Stimulated activated naive CD8-positive, alpha-beta T cell treated with anti-CD3 and anti-CD28 coated beads, Interleukin-15, Interleukin-2, amounts not matched to agents 100 ng/mL and 50 ng/mL, for 24 hours (primary cell): ENCODE results near the gene NUP50.
A peak's percentile ranks its signal among the peaks of the same experiment; 100 is the strongest.

Source experiments
- H3K27ac Mint-ChIP-seq: one replicate; pipeline ENCODE4 v1.8.0; 2021; ENCODE audit warnings: mild to moderate bottlenecking, mixed read lengths
- H3K27me3 Mint-ChIP-seq: one replicate; pipeline ENCODE4 v1.8.0; 2021; ENCODE audit warnings: mixed read lengths
- H3K36me3 Mint-ChIP-seq: one replicate; pipeline ENCODE4 v1.8.0; 2021; ENCODE audit warnings: low read depth, mixed read lengths
- H3K4me1 Mint-ChIP-seq: one replicate; pipeline ENCODE4 v1.8.0; 2021; ENCODE audit warnings: low read depth, mixed read lengths
- H3K4me3 Mint-ChIP-seq: one replicate; pipeline ENCODE4 v1.8.0; 2021; ENCODE audit warnings: mild to moderate bottlenecking, mixed read lengths
- H3K9me3 Mint-ChIP-seq: one replicate; pipeline ENCODE4 v1.8.0; 2021; ENCODE audit warnings: mixed read lengths

The NUP50 gene

GRCh38 chr22:45218976-45219375, 55.3 kb downstream of the NUP50 start:
- H3K36me3 Mint-ChIP-seq: no peaks in the 10 kb centered on the region
- H3K27ac Mint-ChIP-seq: peak overlapping the region; percentile 75
- peaks cover 34% of the 10 kb centered on the region for H3K4me1 Mint-ChIP-seq
- no peak overlapping the region for H3K4me3 Mint-ChIP-seq
- H3K27me3 Mint-ChIP-seq: no peaks in the 10 kb centered on the region
- H3K9me3 Mint-ChIP-seq: no peaks in the 10 kb centered on the region

GRCh38 chr22:45221201-45221600, 57.5 kb downstream of the NUP50 start:
- H3K27ac Mint-ChIP-seq: no peak overlapping the region
- no peaks in the 10 kb centered on the region for H3K9me3 Mint-ChIP-seq
- no peaks in the 10 kb centered on the region for H3K36me3 Mint-ChIP-seq
- H3K27me3 Mint-ChIP-seq: no peaks in the 10 kb centered on the region
- peaks cover 34% of the 10 kb centered on the region for H3K4me1 Mint-ChIP-seq
- H3K4me3 Mint-ChIP-seq: no peak overlapping the region

GRCh38 chr22:45223304-45224117, 59.8 kb downstream of the NUP50 start:
- H3K4me3 Mint-ChIP-seq: no peak overlapping the region
- H3K36me3 Mint-ChIP-seq: no peaks in the 10 kb centered on the region
- peaks cover 53% of the 10 kb centered on the region for H3K4me1 Mint-ChIP-seq
- no peaks in the 10 kb centered on the region for H3K9me3 Mint-ChIP-seq
- H3K27me3 Mint-ChIP-seq: no peaks in the 10 kb centered on the region
- no peak overlapping the region for H3K27ac Mint-ChIP-seq

GRCh38 chr22:45224331-45224730, 60.6 kb downstream of the NUP50 start:
- H3K9me3 Mint-ChIP-seq: no peaks in the 10 kb centered on the region

GRCh38 chr22:45224988-45225731, 61.4 kb downstream of the NUP50 start:
- Mint-ChIP-seq H3K4me3 (no peak overlapping the region), H3K9me3 (no peaks in the 10 kb centered on the region), H3K27me3 (no peaks in the 10 kb centered on the region), H3K27ac (no peak overlapping the region), H3K4me1 (peaks cover 40% of the 10 kb centered on the region), H3K36me3 (no peaks in the 10 kb centered on the region)

More at GRCh38 chr22:45224331-45224730, 60.6 kb downstream of the NUP50 start:
- peaks cover 45% of the 10 kb centered on the region for H3K4me1 Mint-ChIP-seq
- no peak overlapping the region for H3K4me3 Mint-ChIP-seq
- no peaks in the 10 kb centered on the region for H3K27me3 Mint-ChIP-seq
- H3K27ac Mint-ChIP-seq: no peak overlapping the region
- no peaks in the 10 kb centered on the region for H3K36me3 Mint-ChIP-seq

DNA sequence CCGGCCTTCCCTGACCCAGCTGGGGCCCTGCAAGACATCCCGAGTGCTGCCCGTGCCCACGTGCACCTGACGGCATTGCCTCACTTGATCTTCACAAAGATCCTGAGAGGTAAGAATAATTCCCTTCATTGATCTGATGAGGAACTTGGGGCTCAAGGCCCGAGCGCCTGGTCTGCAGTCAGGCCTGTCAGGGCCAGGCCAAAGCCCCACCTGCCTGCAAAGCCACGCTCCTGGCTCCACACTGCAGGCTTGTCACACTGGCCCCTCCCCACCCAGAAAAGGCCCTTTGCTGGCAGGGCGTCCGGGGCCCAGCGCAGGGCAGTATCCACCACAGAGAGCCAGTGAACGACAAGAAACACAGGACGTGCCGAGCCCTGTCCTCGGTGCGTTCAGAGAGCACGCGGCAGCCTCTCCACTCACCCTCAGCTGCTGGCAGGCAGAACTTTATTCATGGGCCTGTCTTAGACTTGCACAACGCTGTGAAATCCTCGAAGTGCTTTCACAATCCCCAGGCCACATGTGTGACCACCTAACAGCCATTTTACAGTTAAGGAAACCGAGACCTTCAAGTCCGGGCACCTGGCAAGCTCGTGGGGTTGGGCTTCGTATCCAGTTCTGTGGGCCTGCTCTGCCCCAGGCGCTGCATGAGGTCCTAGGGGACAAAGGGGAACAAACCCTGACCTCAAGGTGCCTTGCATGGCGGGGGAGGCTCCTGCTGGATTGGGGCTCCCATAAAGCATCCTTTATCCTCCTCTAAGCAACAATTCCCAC, 62.2 kb downstream of the NUP50 start:
- Mint-ChIP-seq H3K9me3 (no peaks in the 10 kb centered on the region), H3K27ac (peak overlapping the region; percentile 67), H3K36me3 (no peaks in the 10 kb centered on the region), H3K4me3 (no peak overlapping the region), H3K4me1 (peaks cover 38% of the 10 kb centered on the region), H3K27me3 (no peaks in the 10 kb centered on the region)

DNA sequence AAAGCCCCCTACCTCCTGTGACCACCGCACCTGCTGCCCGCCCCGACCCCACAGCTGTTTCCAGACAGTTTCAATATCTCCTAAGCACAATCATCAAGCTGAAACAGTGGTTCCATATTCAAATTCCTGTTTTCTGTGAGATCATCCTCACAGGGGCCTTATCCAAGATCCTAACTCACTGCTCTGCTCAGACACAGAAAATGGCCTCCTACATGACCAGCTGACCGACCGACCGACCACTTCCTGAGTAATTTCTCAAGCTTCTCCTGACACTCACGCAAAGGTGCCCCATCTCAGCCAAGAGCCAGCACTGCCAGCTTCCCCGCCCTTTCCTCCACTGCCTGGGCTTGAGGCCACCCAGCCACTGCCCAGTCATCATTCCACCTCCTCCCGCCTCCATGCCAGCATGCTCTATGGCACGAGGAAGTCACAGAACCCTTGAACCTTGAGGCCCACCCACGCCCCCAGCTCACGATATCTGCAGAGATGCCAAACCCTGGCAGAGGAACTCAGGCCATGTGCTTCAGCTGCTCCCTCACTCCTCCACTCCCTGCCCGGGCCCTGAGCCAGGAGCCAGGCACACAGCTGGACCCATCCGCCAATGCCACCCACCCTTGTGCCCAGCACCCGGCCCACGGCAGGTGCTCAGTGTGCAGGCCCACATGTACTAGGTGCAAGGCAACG, 62.9 kb downstream of the NUP50 start:
- Mint-ChIP-seq H3K4me3 (no peak overlapping the region), H3K27me3 (no peaks in the 10 kb centered on the region), H3K36me3 (no peaks in the 10 kb centered on the region), H3K9me3 (no peaks in the 10 kb centered on the region), H3K4me1 (peaks cover 35% of the 10 kb centered on the region), H3K27ac (peak overlapping the region; percentile 67)

DNA sequence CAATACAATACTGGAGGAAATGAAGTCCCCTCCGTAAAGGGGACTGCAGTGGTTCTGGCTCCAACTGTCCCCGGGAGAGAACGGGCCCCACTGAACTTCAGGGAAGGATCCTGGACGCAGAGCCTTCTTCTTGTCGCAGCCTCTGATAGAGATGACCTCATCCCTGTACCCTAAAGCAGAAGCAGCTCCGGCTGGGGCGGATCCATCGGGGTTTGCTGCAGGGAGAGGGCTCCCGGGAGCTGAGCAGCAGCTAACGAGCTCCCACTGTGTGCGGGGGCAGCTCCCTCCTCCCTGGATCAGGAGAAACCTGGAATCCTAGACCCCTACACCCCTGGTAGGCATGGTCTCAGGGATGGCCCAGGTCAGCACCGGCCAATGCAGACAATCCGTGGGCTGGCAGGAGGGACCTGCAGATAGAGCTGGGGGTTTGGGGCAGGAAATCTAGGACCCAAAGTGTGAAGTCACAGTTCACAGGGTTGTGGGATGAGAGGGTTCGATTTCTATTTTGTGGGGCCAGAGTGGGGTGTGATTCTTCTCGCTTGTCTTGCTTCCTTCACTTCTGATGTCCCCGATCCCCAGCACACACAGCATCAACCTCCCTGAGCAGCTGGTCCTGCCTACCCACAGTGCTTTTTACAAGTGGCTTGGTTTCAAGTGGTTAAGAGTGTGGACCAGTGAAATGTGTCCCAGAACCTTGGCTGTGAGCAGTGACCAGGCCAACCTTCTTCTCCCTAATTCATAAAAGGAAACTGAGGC, 64.1 kb downstream of the NUP50 start:
- no peaks in the 10 kb centered on the region for H3K36me3 Mint-ChIP-seq
- no peaks in the 10 kb centered on the region for H3K9me3 Mint-ChIP-seq
- H3K4me1 Mint-ChIP-seq: peaks cover 31% of the 10 kb centered on the region
- H3K4me3 Mint-ChIP-seq: no peak overlapping the region
- H3K27ac Mint-ChIP-seq: no peak overlapping the region
- no peaks in the 10 kb centered on the region for H3K27me3 Mint-ChIP-seq

GRCh38 chr22:45228401-45228754, 64.7 kb downstream of the NUP50 start:
- Mint-ChIP-seq H3K4me3 (no peak overlapping the region), H3K27me3 (no peaks in the 10 kb centered on the region), H3K36me3 (no peaks in the 10 kb centered on the region), H3K9me3 (no peaks in the 10 kb centered on the region), H3K4me1 (peaks cover 27% of the 10 kb centered on the region), H3K27ac (no peak overlapping the region)

GRCh38 chr22:45229181-45229580, 65.5 kb downstream of the NUP50 start:
- no peak overlapping the region for H3K27ac Mint-ChIP-seq

DNA sequence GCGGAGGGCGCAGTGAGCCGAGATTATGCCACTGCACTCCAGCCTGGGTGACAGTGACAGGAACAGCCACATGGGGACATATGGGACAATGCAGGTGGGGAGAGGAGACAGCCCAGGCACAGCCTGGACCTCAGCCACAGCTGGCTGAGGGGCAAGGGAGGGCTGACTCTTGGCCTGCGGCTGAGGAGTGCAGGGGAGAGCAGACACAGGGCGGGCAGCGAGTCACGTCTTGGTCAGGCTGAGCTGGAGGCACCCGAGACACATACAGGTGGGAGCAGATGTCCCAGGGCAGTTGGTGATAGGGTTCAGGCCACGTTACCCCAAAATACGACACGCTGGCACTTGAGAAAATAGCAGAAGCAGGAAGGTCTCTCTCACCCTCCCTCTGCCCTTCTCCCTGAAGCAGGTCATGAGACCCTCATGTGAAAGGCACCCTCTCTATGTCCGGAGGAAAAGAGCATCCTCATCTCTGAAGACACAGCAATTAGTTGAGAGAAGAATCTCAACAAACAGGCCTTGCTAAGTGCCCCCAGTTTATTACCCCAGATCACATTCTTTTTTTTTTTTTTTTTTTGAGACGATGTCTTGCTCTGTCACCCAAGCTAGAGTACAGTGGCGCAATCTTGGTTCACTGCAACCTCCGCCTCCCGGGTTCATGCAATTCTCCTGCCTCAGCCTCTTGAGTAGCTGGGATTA, 66.4 kb downstream of the NUP50 start:
- peaks cover 26% of the 10 kb centered on the region for H3K4me1 Mint-ChIP-seq
- H3K27ac Mint-ChIP-seq: no peak overlapping the region
- no peaks in the 10 kb centered on the region for H3K9me3 Mint-ChIP-seq
- no peak overlapping the region for H3K4me3 Mint-ChIP-seq
- H3K36me3 Mint-ChIP-seq: no peaks in the 10 kb centered on the region
- H3K27me3 Mint-ChIP-seq: no peaks in the 10 kb centered on the region

More at GRCh38 chr22:45229181-45229580, 65.5 kb downstream of the NUP50 start:
- Mint-ChIP-seq H3K9me3 (no peaks in the 10 kb centered on the region), H3K36me3 (no peaks in the 10 kb centered on the region), H3K27me3 (no peaks in the 10 kb centered on the region), H3K4me1 (peaks cover 23% of the 10 kb centered on the region), H3K4me3 (no peak overlapping the region)

GRCh38 chr22:45231293-45231692, 67.6 kb downstream of the NUP50 start:
- Mint-ChIP-seq H3K9me3 (no peaks in the 10 kb centered on the region), H3K27ac (no peak overlapping the region), H3K27me3 (no peaks in the 10 kb centered on the region), H3K4me1 (peaks cover 37% of the 10 kb centered on the region), H3K36me3 (no peaks in the 10 kb centered on the region), H3K4me3 (no peak overlapping the region)

GRCh38 chr22:45233386-45233785, 69.7 kb downstream of the NUP50 start:
- H3K27me3 Mint-ChIP-seq: no peaks in the 10 kb centered on the region
- peaks cover 5% of the 10 kb centered on the region for H3K36me3 Mint-ChIP-seq
- peaks cover 32% of the 10 kb centered on the region for H3K4me1 Mint-ChIP-seq
- H3K27ac Mint-ChIP-seq: no peak overlapping the region
- no peak overlapping the region for H3K4me3 Mint-ChIP-seq
- H3K9me3 Mint-ChIP-seq: no peaks in the 10 kb centered on the region
